Activated CD4-positive, alpha-beta T cell treated with anti-CD3 and anti-CD28 coated beads for 4 hours (primary cell): ENCODE data around the gene CERS1.

Experiments
- DNase-seq, 2 donors: peaks; one replicate each; pipeline ENCODE4 v3.0.0-alpha.2; 2020

Gene CERS1

GRCh38 chr19:18869023-18869618, 26.8 kb downstream of the CERS1 start:
- no peak for DNase-seq

- no peak for DNase-seq
Measured at GRCh38 chr19:18868380-18869022, 27.5 kb downstream of the CERS1 start.

GRCh38 chr19:18867751-18868150, 28.2 kb downstream of the CERS1 start:
- DNase-seq, result no peak

- DNase-seq, result no peak
Measured at GRCh38 chr19:18867199-18867598, 28.8 kb downstream of the CERS1 start.

GRCh38 chr19:18866800-18867123, 29.2 kb downstream of the CERS1 start:
- no peak for DNase-seq

- DNase-seq, result peak; percentile 44 to 54
Measured at GRCh38 chr19:18865973-18866799, 29.8 kb downstream of the CERS1 start.

- no peak for DNase-seq
Measured at GRCh38 chr19:18865106-18865972, 30.6 kb downstream of the CERS1 start.

GRCh38 chr19:18863843-18864362, 32.1 kb downstream of the CERS1 start:
- no peak for DNase-seq

- DNase-seq, result no peak
Measured at GRCh38 chr19:18862976-18863842, 32.7 kb downstream of the CERS1 start.

GRCh38 chr19:18861917-18862316, 34.0 kb downstream of the CERS1 start:
- DNase-seq, result no peak

GRCh38 chr19:18861235-18861634, 34.7 kb downstream of the CERS1 start:
- DNase-seq, result no peak

- no peak for DNase-seq
Measured at GRCh38 chr19:18860725-18861124, 35.2 kb downstream of the CERS1 start.

GRCh38 chr19:18860302-18860700, 35.7 kb downstream of the CERS1 start:
- DNase-seq, result no peak

GRCh38 chr19:18859676-18860301, 36.2 kb downstream of the CERS1 start:
- DNase-seq, result no peak

GRCh38 chr19:18858906-18859646, 36.9 kb downstream of the CERS1 start:
- no peak for DNase-seq

GRCh38 chr19:18857223-18857622, 38.7 kb downstream of the CERS1 start:
- no peak for DNase-seq

GRCh38 chr19:18856385-18857126, 39.4 kb downstream of the CERS1 start:
- DNase-seq, result no peak

- DNase-seq, result no peak
Measured at GRCh38 chr19:18855647-18856384, 40.1 kb downstream of the CERS1 start.

- no peak for DNase-seq
Measured at GRCh38 chr19:18854982-18855381, 41.0 kb downstream of the CERS1 start.
